T-helper 17 cell (primary cell): ENCODE data around the gene DGKE. TPM values are rescaled to one million over a fixed set of nuclear protein-coding genes. Genes with fewer than 3 reads are reported as not detected.

Source experiments
- ATAC-seq: fragments of 150-1000 bp; cut with Tn5 transposase; 2 replicates; pipeline ENCODE4 v1.10.0; 2021; ENCODE audit warnings: mild to moderate bottlenecking, moderate library complexity
- DNase-seq, 3 donors: peaks; one replicate each; pipeline versions ENCODE4 v3.0.0 to v3.0.0-alpha.2; 2020 to 2021
- H3K9me3 ChIP-seq: one replicate; pipeline ENCODE4 v1.7.0; 2013; ENCODE audit warnings: low read length, mild to moderate bottlenecking; ENCODE audit not compliant: control insufficient read depth, poor library complexity, severe bottlenecking
- H3K27ac Mint-ChIP-seq: one replicate; pipeline ENCODE4 v1.8.0; 2022; ENCODE audit warnings: mild to moderate bottlenecking, moderate library complexity, mixed read lengths
- H3K27me3 Mint-ChIP-seq: one replicate; pipeline ENCODE4 v1.8.0; 2022; ENCODE audit warnings: mixed read lengths
- H3K36me3 Mint-ChIP-seq: one replicate; pipeline ENCODE4 v1.8.0; 2022; ENCODE audit warnings: low read depth, mixed read lengths
- H3K4me1 Mint-ChIP-seq: one replicate; pipeline ENCODE4 v1.8.0; 2022; ENCODE audit warnings: mild to moderate bottlenecking, mixed read lengths
- H3K4me3 Mint-ChIP-seq: one replicate; pipeline ENCODE4 v1.8.0; 2022; ENCODE audit warnings: mild to moderate bottlenecking, moderate library complexity, mixed read lengths
- total RNA-seq, 4 donors: library from RNA in 2 of 4; stranded (reverse) in 2 of 4; gene quantifications; one replicate each; pipeline ENCODE4 v1.2.3 and lab custom pipeline; 2022 to 2026

The DGKE gene
- total RNA-seq, 2 donors from 2014 or later = 29.1 to 38.2 TPM

DNA sequence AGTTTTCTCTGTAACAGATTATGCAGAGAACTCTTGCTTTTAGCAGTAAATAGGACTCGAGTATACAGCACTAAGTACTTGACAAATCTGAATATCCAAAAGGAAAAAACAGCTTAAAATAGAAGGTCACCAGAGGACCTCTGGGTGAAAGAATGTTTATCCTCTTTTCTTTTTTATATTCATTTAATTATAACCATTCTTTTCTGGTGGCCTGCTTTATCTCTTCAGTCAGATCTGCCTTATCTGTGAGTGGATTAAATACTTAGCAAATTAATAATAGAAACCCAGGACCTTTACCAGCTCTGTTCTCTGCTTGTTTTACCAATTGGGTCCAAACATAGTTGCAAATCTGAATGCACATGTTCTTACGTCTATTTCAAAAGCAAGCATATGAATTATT, 8.6 kb downstream of the DGKE start:
- Mint-ChIP-seq H3K27me3 (no peaks in the 10 kb centered on the region), H3K4me1 (peaks cover 12% of the 10 kb centered on the region), H3K36me3 (peaks cover 4% of the 10 kb centered on the region), H3K27ac (no peak overlapping the region), H3K4me3 (no peak overlapping the region)
- no peak for DNase-seq
- no peaks in the 10 kb centered on the region for H3K9me3 ChIP-seq
- no peak for ATAC-seq

DNA sequence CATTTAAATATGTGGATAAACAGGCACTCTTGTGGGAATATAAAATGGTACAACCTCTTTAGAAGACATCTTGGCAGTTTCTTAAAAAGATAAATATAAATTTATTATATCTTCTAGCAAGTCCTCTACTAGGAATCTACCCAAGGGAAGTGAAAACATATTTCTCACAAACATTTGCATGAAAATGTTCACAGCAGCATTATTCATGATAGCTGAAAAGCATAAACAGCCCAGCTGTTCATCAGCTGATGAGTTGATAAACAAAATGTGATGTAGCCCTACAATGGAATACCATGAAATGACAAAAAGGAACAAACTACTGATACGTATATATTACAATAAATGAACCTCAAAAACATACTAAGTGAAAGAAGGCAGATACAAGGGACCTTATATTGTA, 12.0 kb downstream of the DGKE start:
- DNase-seq = no peak
- no peak for ATAC-seq
- no peaks in the 10 kb centered on the region for H3K27me3 Mint-ChIP-seq
- H3K36me3 Mint-ChIP-seq = peaks cover 14% of the 10 kb centered on the region
- H3K4me1 Mint-ChIP-seq = peaks cover 2% of the 10 kb centered on the region
- H3K27ac Mint-ChIP-seq = no peak overlapping the region
- no peak overlapping the region for H3K4me3 Mint-ChIP-seq
- no peaks in the 10 kb centered on the region for H3K9me3 ChIP-seq

DNA sequence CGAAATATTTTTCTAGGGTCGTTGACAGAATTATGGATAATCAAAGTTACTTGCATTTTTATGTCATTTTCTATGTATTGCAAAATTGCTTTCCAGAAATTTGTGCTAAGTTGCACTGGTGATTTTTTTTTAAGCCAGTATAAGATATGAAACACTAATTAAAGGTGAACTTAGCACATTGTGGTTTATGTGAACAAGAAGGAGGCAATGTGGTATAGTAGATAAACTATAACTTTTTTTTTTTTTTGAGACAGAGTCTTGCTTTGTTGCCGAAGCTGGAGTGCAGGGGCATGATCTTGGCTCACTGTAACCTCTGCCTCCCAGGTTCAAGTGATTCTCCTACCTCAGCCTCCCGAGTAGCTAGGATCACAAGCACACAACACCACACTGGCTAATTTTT, 13.2 kb downstream of the DGKE start:
- Mint-ChIP-seq H3K4me3 (no peak overlapping the region), H3K27ac (no peak overlapping the region), H3K36me3 (peaks cover 14% of the 10 kb centered on the region), H3K27me3 (no peaks in the 10 kb centered on the region), H3K4me1 (peaks cover 2% of the 10 kb centered on the region)
- no peak for DNase-seq
- no peak for ATAC-seq
- H3K9me3 ChIP-seq = no peaks in the 10 kb centered on the region

DNA sequence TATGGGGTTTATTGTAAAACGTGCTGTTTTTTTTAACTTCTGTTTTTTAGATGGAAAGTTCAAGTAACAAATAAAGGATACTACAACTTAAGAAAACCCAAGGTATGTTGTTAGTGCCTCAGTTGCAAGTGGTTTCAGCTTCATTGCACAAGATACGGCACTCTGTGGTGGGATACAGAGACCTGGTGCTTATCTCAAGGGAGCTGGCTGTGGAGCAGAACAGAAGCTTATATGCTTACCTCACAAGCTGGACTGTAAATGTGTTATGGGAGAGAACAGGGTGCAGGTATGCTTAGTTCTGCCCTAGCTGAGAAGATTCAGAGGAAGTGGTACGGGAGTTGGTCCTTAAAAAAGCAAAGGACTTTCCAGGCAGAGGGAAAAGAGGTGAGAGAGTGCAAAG, 15.2 kb downstream of the DGKE start:
- no peaks in the 10 kb centered on the region for H3K27me3 Mint-ChIP-seq
- H3K27ac Mint-ChIP-seq = no peak overlapping the region
- no peaks in the 10 kb centered on the region for H3K9me3 ChIP-seq
- peaks cover 2% of the 10 kb centered on the region for H3K4me1 Mint-ChIP-seq
- H3K36me3 Mint-ChIP-seq = peaks cover 16% of the 10 kb centered on the region
- DNase-seq = no peak
- ATAC-seq = no peak
- no peak overlapping the region for H3K4me3 Mint-ChIP-seq

DNA sequence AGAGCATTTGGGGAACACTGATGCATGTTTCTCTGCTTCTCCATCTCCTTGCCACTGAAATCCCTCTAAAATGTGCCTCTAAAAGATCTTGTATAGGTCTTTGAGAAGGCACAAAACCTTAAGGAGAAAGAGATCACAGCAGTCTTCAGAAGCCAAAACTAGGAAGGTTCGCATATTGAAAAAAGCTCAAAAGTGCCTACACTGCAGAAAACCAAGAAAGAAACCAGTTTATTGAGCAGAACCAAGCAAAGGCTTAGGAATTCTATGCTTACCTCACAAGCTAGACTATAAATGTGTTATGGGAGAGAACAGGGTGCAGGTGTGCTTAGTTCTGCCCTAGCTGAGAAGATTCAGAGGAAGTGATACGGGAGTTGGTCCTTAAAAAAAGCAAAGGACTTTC, 16.6 kb downstream of the DGKE start:
- no peak overlapping the region for H3K4me3 Mint-ChIP-seq
- ATAC-seq (no peak), DNase-seq (no peak)
- H3K36me3 Mint-ChIP-seq = peaks cover 19% of the 10 kb centered on the region
- no peaks in the 10 kb centered on the region for H3K9me3 ChIP-seq
- no peak overlapping the region for H3K27ac Mint-ChIP-seq
- H3K4me1 Mint-ChIP-seq = peaks cover 5% of the 10 kb centered on the region
- no peaks in the 10 kb centered on the region for H3K27me3 Mint-ChIP-seq

DNA sequence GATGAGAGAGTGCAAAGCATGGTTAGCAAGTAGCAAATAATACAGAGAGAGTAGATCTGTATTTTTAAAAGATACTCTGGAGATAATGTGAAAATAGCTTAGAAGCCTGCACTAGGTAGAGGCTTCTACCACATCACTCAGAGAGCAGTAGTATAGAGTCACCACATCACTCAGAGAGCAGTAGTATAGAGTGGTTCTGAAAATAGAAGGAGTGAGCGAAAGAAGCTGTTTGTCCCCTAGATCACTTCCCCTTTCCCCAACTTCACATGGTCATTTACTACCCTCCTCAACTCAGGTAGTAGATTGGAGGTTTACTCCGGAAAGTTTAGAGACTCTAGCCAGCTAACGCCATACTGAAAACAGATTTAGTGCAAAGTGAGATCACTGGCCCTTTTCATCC, 17.1 kb downstream of the DGKE start:
- Mint-ChIP-seq H3K4me3 (no peak overlapping the region), H3K27me3 (no peaks in the 10 kb centered on the region), H3K4me1 (peaks cover 5% of the 10 kb centered on the region), H3K36me3 (peaks cover 21% of the 10 kb centered on the region), H3K27ac (no peak overlapping the region)
- H3K9me3 ChIP-seq = no peaks in the 10 kb centered on the region
- no peak for ATAC-seq
- no peak for DNase-seq

DNA sequence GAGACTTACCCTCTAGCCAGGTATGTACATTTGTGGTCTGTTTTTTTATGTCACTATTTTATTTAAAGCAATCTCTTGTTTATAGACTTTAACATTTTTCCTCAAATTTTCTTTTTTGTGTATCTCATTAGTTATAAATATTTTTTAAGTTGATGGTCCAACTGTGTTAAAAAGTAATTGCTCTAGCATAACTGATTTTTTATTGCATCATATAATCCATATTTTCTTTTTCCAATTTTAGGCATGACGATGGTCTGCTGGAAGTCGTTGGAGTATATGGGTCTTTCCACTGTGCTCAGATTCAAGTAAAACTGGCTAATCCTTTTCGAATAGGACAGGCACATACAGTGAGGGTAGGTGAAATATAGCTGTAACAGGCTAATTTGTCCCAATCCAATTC, 27.9 kb downstream of the DGKE start:
- H3K27me3 Mint-ChIP-seq = no peaks in the 10 kb centered on the region
- DNase-seq (no peak), ATAC-seq (no peak)
- H3K4me1 Mint-ChIP-seq = peaks cover 9% of the 10 kb centered on the region
- H3K27ac Mint-ChIP-seq = no peak overlapping the region
- no peak overlapping the region for H3K4me3 Mint-ChIP-seq
- no peaks in the 10 kb centered on the region for H3K9me3 ChIP-seq
- H3K36me3 Mint-ChIP-seq = peaks cover 9% of the 10 kb centered on the region

DNA sequence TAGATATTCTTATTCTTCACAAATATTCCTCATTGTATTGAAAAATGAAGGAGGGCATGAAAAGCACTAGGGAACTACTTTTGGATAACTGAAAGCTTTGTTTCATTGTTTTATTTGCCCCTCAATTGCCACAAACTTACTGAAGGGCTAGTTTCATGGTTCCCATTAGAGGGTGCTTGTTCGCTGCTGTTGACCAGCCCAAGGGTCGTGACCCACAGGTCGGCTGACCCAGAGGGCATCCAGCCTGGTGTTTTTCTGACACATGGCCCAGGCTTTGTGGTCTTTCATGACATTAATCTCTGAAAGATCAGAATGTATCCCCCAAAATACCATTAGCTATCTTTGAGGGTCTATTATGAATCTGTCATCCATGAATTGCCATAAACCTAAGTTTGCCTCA, 30.0 kb downstream of the DGKE start:
- no peak for DNase-seq
- peaks cover 9% of the 10 kb centered on the region for H3K36me3 Mint-ChIP-seq
- peaks cover 11% of the 10 kb centered on the region for H3K4me1 Mint-ChIP-seq

DNA sequence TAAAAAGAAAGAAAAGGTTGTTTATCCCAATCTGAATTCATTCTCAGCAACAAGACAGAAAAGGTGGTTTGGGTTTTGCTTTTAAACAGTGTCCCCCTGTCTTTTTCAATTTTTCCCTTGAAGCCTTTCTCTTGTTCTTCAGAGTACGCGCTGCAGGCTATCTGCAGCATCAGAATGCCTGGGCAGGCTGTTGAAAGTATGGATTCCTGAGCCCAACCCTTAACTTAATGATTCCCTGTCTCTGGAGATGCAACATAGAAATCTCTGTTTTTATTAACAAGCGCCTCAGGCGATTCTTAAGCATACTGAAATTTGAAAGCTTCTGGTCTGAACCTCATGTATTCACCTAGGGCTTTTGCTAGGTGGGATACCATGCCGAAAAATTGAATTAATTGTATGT, 32.1 kb downstream of the DGKE start:
- peaks cover 5% of the 10 kb centered on the region for H3K36me3 Mint-ChIP-seq
- DNase-seq (no peak), ATAC-seq (no peak)
- no peaks in the 10 kb centered on the region for H3K27me3 Mint-ChIP-seq
- no peaks in the 10 kb centered on the region for H3K9me3 ChIP-seq
- peaks cover 12% of the 10 kb centered on the region for H3K4me1 Mint-ChIP-seq
- no peak overlapping the region for H3K27ac Mint-ChIP-seq
- H3K4me3 Mint-ChIP-seq = no peak overlapping the region

More for the DNA sequence above, 30.0 kb downstream of the DGKE start:
- ATAC-seq = no peak
- no peaks in the 10 kb centered on the region for H3K9me3 ChIP-seq
- Mint-ChIP-seq H3K4me3 (no peak overlapping the region), H3K27me3 (no peaks in the 10 kb centered on the region), H3K27ac (no peak overlapping the region)

DNA sequence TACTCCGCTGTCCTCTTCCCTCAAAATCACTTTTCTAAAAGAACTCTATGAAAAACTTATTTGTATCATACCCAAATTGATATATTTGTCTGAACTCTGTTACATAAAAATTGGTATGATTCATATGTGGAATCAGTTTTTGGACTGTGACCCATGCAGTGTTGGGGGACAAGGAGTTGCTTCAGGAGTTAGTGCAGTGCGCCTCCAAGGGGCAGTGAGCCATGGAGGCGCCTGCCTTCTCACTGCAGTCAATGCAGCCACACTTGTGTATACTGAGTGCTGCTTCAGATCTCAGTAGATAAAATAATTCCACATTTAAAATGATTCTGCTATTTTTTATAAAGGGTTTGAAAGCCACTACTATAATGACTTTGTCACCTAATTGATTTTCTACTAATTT, 32.5 kb downstream of the DGKE start:
- ATAC-seq (no peak), DNase-seq (no peak)
- Mint-ChIP-seq H3K27ac (no peak overlapping the region), H3K4me3 (no peak overlapping the region), H3K36me3 (peaks cover 2% of the 10 kb centered on the region), H3K4me1 (peaks cover 10% of the 10 kb centered on the region), H3K27me3 (no peaks in the 10 kb centered on the region)
- no peaks in the 10 kb centered on the region for H3K9me3 ChIP-seq

DNA sequence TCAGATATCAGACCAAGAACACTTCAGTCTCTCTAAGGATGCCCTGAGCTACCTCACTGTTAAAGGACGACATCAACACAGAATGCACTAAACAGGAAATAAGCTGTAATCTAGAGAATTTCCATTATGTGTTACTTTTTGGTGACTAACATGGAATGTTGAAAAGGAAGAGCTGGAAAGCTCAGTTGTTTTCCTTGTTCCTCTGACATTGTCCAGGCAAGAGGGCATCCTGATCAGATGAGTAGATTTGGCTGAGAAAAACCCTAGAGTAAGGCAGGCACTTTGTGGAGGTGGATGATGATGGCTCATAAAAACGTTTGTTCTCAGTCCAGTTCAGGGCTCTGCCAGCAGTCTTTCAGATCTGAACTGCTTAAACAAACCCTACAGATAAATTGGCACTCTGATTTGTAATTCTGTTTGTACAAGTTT, 34.0 kb downstream of the DGKE start:
- Mint-ChIP-seq H3K27me3 (no peaks in the 10 kb centered on the region), H3K4me3 (no peak overlapping the region), H3K36me3 (no peaks in the 10 kb centered on the region), H3K27ac (no peak overlapping the region), H3K4me1 (peaks cover 10% of the 10 kb centered on the region)
- no peak for DNase-seq
- ATAC-seq = no peak
- no peaks in the 10 kb centered on the region for H3K9me3 ChIP-seq

DNA sequence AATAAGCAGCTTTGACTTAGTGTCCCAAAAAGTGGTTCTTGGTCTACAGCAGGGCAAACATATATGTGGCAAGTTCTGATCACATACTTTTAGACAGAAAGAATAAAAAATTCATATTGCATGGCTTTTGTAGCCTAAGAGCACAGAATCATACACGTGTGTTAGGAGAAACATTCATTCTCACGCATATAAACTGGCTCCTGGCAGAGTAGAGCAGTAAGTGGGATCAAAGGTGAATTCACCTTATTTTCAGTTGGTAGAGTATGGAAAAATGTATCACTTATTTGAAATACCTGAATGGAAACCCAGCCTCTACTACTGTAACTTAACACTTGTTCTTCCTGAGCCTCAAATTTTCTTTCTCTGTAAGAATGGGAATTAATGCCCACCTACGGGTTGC, 34.8 kb downstream of the DGKE start:
- Mint-ChIP-seq H3K27me3 (no peaks in the 10 kb centered on the region), H3K27ac (peak overlapping the region; percentile 75), H3K4me3 (no peak overlapping the region), H3K36me3 (no peaks in the 10 kb centered on the region), H3K4me1 (peaks cover 10% of the 10 kb centered on the region)
- ATAC-seq (no peak), DNase-seq (no peak)
- H3K9me3 ChIP-seq = no peaks in the 10 kb centered on the region

DNA sequence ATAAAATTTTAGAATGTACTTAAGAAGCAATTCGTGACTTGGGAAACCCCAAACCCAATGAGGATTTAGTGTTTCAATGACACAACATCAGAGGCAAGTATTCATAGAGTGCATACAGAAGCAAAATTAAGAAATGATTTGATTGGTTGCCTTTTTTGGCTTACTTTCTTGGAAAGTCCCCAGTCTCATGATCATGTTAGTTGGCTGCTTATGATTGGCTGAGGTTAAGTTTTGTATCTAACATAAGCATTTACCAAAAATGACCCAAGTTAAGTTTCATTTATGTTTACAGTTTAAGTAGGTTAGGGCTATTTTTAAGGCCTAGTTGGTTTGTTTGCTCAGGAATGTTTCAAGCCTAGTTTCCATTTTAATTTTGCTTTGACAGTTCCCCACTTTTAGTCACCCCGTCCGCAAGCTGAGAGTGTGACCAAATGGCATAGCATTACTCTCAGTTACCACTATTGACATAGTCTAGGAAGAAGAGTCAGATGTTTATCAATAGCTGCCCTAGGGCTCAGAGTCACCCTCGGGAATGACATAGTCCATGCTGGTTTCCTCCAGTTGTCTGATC, 36.2 kb downstream of the DGKE start:
- H3K27ac Mint-ChIP-seq = peak overlapping the region; percentile 75

DNA sequence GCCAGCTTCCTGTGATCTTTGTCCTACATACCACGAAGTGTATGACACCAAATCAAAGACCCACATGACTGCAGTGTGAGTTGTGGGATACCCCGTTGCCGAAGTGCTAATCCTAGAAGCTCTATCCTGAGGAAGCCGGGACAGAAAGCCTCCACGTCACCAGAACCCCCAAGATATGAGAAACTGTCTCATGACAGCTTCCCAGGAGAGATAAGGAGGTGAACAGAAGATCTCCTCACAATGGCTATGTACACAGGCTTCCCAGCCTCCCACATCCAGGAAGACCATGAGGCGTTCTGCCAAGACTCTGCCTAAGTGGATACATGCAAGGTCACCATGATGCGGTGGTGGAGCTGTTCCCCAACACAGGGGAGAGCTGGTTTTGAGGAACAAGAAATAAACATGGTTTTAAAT, 42.8 kb downstream of the DGKE start:
- H3K27ac Mint-ChIP-seq = no peak overlapping the region
- H3K27me3 Mint-ChIP-seq = no peaks in the 10 kb centered on the region
- no peak overlapping the region for H3K4me3 Mint-ChIP-seq
- H3K9me3 ChIP-seq = no peaks in the 10 kb centered on the region
- DNase-seq (no peak), ATAC-seq (no peak)
- H3K4me1 Mint-ChIP-seq = no peaks in the 10 kb centered on the region
- no peaks in the 10 kb centered on the region for H3K36me3 Mint-ChIP-seq

More for the DNA sequence above, 36.2 kb downstream of the DGKE start:
- no peaks in the 10 kb centered on the region for H3K27me3 Mint-ChIP-seq
- no peak overlapping the region for H3K4me3 Mint-ChIP-seq
- H3K36me3 Mint-ChIP-seq = no peaks in the 10 kb centered on the region
- ATAC-seq (peak; percentile 95), DNase-seq (no peak)
- peaks cover 10% of the 10 kb centered on the region for H3K4me1 Mint-ChIP-seq
- H3K9me3 ChIP-seq = no peaks in the 10 kb centered on the region
